GM12801 (cell line): ENCODE data around the gene ARHGDIB.

Source experiments
- TF ChIP-seq, protein P1 (sequence below): IDR thresholded peaks from one replicate; pipeline ENCODE4 v1.5.1; 2011; ENCODE audit warnings: control low read depth; ENCODE audit not compliant: insufficient read length; ENCODE audit errors: extremely low read depth

Gene ARHGDIB

DNA sequence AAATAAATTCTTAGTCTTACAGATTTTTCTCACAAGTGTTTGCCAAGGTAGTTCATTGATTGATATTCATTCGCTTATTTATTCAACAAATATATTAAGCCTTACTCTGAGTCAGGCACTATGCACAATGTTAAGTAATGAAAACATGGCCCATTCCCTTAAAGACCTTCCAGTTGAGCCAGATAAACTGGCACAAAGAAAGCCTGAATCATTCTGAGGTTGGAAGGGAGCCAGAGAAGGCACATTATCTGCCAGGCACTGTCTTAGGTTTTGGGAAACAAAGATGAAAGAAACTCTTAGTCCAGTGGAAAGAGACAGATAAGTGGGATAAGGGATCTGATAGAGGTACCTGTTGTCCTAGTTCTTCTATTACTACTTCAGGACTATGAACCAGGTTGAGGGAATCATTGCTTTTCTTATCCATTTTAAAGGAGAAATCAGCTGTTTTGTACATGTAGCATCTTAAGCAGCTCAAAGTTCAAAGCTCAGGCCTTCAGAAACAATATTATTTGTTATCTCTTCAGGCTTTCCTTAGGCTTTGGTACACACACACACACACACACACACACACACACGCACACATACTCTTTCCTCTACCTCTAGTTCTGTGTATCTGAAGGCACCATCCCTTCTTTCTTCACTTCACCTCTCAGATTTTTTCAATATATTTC is 38.4 kb upstream of the ARHGDIB start:
- TF ChIP-seq, protein P1, sequence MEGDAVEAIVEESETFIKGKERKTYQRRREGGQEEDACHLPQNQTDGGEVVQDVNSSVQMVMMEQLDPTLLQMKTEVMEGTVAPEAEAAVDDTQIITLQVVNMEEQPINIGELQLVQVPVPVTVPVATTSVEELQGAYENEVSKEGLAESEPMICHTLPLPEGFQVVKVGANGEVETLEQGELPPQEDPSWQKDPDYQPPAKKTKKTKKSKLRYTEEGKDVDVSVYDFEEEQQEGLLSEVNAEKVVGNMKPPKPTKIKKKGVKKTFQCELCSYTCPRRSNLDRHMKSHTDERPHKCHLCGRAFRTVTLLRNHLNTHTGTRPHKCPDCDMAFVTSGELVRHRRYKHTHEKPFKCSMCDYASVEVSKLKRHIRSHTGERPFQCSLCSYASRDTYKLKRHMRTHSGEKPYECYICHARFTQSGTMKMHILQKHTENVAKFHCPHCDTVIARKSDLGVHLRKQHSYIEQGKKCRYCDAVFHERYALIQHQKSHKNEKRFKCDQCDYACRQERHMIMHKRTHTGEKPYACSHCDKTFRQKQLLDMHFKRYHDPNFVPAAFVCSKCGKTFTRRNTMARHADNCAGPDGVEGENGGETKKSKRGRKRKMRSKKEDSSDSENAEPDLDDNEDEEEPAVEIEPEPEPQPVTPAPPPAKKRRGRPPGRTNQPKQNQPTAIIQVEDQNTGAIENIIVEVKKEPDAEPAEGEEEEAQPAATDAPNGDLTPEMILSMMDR = no peak

DNA sequence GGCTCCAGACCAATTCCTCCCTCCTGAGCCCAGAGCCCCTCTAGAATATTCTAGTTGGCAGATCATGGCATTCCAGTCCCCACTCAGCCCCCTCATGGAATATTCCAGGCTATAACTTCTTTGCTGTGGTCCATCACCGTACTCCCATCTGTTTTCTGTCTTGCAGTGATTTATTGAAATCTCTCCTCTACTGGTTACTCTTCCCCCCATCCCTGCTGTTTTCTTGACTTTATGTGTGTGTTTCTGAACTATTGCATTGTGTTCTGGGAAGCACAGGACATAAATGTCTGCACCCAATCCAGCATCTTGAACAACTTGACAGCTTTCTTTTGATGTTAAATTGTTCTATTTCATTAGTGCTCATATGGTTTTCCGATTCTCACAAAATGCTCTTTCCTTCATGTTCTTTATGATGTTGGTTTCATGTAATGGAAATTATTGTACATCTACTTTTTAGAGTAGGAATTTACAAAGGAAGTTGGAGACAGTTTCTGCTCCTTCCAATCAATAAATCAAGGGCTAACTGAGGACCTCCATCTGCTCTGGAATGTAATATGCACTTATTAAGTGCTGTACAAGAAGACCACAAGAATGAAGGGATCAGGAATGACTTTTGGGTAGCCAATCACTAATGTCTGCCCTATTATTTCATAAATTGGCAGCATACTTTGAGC is 37.8 kb upstream of the ARHGDIB start:
- TF ChIP-seq, protein P1 = no peak

DNA sequence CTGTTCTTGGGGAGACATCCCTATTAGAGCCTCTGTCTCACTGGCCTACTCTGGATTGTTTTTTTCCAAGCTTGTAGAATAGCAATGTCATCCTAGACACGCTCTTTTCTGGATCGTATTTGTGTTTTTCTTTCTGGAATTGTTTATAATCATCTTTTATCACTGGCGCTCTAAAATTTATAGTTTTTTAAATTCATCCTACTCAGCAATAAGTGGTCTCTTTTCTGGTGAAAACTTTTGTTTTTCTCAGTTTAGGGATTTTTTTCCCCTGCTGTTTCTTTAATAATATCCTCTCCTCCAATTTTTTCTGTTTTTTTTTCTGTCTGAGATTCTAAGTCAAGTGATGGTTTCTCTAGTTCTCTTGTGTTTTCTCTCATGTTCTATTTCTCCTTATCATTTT is 36.6 kb upstream of the ARHGDIB start:
- TF ChIP-seq, protein P1 = no peak

DNA sequence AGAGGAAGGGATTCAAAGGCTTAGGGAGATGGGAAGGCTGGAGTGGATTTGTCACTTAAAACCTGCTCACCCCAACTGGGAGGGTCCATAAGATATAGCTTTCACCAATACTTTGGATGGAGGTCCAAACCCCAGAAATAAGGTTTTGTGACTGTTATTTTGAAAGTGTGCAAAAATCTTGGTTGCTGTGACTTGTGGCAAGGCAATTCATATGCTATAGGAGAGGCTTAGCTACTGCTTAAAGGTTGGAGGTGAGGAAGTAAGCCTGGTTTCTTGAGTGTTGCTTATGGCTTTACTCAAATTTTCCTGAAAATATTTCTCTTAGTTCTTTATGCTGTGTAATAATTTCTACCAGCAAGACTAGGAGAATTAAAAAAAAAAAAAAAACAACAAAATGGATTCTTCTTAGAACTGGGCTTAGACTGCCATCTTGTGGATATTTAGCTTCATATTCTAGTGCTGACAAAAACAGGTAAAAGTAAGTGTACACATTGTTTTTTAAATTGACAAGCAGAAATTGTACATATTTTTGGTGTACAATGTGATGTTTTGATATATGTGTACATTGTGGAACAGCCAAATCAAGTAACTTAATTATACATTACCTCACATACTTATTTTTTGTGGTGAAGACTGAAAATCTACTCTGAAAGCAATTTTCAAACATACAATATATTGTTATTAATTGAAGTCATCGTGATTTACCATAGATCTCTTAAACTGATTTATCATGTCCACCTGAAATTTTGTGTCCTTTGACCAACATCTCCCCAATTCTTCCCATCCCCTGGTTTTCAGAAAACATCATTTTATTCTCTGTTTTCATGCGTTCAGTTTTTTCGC is 34.4 kb upstream of the ARHGDIB start:
- TF ChIP-seq, protein P1 = no peak

DNA sequence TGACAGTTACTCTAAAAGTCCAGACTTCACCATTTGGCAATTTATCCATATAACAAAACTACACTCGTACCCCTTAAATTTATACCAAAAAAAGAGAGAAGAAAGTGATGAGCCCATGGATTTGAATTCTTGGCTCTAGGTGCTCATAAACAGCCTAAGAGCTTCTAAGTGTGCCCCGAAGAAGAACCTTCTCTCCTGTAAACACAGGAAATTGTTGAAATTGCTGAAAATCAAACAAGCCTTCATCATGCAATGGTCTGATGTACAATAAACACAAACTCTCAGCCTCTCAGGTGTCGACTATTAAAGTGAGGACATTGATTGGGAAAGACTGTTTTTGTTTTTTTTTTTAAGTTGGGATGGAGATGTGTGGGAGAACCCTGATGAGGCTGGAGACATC is 33.2 kb upstream of the ARHGDIB start:
- TF ChIP-seq, protein P1 = no peak

DNA sequence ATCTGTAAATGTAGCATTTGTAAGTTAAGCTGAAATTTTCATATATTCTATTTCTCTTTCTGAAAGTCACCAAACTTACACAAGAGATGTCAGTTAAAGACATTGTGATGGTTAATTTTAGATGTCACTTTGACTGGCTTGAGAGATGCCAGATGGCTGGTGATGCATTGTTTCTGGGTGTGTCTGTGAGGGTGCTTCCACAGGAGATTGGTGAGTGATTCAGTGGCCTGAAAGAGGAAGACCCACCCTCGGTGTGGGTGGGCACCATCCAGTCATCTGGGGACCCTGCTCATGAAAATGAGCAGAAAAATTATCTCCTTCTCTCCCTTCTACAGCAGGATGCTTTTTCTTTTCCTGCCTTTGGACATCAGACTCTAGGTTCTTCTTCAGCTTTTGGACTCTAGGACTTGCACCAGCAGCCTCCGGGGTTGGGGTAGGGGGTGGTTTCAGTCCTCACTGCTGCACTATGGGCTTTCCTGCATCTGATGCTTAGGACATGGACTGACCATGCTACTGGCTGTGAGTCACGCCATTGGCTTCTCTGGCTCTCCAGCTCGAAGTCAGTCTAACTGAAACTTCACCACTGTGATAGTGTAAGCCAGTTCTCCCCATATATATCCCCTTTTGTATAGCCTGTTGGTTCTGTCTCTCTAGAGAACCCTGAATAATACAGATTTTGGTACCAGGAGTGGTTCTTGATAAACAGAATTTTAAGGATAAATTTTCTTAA is 32.3 kb upstream of the ARHGDIB start:
- TF ChIP-seq, protein P1 = no peak

DNA sequence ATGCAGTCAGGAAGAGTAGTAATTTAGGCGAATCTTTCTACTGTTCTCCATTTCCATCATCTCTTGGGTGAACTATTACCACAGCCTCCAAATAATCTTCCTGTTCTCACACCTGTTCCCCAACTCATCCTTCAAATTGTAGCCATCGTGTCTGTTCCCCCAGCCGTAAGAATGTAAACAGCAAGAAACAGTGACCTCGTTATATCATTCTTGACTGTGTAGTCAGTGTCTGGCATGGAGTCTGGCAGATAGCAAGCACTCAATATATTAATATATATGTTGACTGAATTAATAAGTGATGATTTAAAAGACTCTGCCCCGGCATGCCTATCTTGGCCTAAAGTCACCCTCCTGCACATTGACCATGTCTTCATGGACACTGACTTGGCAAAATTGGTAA is 31.7 kb upstream of the ARHGDIB start:
- TF ChIP-seq, protein P1 = no peak
